C4-2B (cell line): ENCODE measurements around the gene CREBL2.

Experiments used
- ZFX ChIP-seq: fragments of 450-650 bp; IDR thresholded peaks from 2 replicates; pipeline ENCODE4 v1.6.1; 2017
- TF ChIP-seq, protein P1 (sequence below): fragments of 450-650 bp; conservative IDR thresholded peaks from 2 replicates; pipeline ENCODE4 v1.5.1; 2017; ENCODE audit warnings: mild to moderate bottlenecking

DNA sequence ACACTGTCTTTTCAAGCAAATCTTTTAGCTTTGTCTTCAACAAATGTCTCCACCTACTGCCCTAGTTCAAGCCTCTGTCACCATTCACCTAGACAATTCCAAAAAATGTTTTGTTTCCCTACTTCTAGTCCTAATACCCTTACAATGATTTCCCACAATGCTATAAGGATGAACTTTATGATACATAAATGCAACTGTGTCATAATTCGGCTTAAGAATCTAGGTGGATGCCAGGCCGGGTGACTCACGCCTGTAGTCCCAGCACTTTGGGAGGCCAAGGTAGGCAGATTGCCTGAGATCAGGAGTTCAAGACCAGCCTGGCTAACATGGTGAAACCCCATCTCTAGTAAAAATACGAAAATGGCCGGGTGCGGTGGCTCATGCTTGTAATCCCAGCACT is 20.7 kb upstream of the CREBL2 start:
- TF ChIP-seq, protein P1, sequence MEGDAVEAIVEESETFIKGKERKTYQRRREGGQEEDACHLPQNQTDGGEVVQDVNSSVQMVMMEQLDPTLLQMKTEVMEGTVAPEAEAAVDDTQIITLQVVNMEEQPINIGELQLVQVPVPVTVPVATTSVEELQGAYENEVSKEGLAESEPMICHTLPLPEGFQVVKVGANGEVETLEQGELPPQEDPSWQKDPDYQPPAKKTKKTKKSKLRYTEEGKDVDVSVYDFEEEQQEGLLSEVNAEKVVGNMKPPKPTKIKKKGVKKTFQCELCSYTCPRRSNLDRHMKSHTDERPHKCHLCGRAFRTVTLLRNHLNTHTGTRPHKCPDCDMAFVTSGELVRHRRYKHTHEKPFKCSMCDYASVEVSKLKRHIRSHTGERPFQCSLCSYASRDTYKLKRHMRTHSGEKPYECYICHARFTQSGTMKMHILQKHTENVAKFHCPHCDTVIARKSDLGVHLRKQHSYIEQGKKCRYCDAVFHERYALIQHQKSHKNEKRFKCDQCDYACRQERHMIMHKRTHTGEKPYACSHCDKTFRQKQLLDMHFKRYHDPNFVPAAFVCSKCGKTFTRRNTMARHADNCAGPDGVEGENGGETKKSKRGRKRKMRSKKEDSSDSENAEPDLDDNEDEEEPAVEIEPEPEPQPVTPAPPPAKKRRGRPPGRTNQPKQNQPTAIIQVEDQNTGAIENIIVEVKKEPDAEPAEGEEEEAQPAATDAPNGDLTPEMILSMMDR, result no peak
- no peak for TF ChIP-seq ZFX
